HG03196 (cell line): ENCODE data around the gene AK4.

Source experiments
- ATAC-seq: cut with Tn5 transposase; IDR thresholded peaks from one replicate; pipeline ENCODE4 v1.9.1; 2021; ENCODE audit not compliant: unreplicated experiment

The AK4 gene

GRCh38 chr1:65175171-65176055 is 27.4 kb downstream of the AK4 start:
- ATAC-seq: no peak

GRCh38 chr1:65176056-65176450 is 28.1 kb downstream of the AK4 start:
- ATAC-seq: no peak

- ATAC-seq: no peak
Observed at GRCh38 chr1:65176591-65176990, 28.6 kb downstream of the AK4 start.

- no peak for ATAC-seq
Observed at GRCh38 chr1:65177457-65177856, 29.5 kb downstream of the AK4 start.

GRCh38 chr1:65178235-65178634 is 30.2 kb downstream of the AK4 start:
- no peak for ATAC-seq

- no peak for ATAC-seq
Observed at GRCh38 chr1:65179148-65179547, 31.1 kb downstream of the AK4 start.

- no peak for ATAC-seq
Observed at GRCh38 chr1:65180977-65181376, 33.0 kb downstream of the AK4 start.

- no peak for ATAC-seq
Observed at GRCh38 chr1:65182658-65183268, 34.8 kb downstream of the AK4 start.

- no peak for ATAC-seq
Observed at GRCh38 chr1:65189576-65190115, 41.6 kb downstream of the AK4 start.

GRCh38 chr1:65190229-65190628 is 42.2 kb downstream of the AK4 start:
- ATAC-seq: no peak

- no peak for ATAC-seq
Observed at GRCh38 chr1:65193129-65193695, 45.2 kb downstream of the AK4 start.

- ATAC-seq: no peak
Observed at GRCh38 chr1:65195495-65196417, 47.8 kb downstream of the AK4 start.

- no peak for ATAC-seq
Observed at GRCh38 chr1:65196926-65197325, 48.9 kb downstream of the AK4 start.

GRCh38 chr1:65197636-65198035 is 49.6 kb downstream of the AK4 start:
- no peak for ATAC-seq

GRCh38 chr1:65198096-65198495 is 50.1 kb downstream of the AK4 start:
- ATAC-seq: no peak

GRCh38 chr1:65200411-65200810 is 52.4 kb downstream of the AK4 start:
- no peak for ATAC-seq

- no peak for ATAC-seq
Observed at GRCh38 chr1:65206836-65207235, 58.8 kb downstream of the AK4 start.

GRCh38 chr1:65207317-65207716 is 59.3 kb downstream of the AK4 start:
- peak; percentile 60 for ATAC-seq

- ATAC-seq: no peak
Observed at GRCh38 chr1:65208563-65208973, 60.6 kb downstream of the AK4 start.

GRCh38 chr1:65209005-65209885 is 61.2 kb downstream of the AK4 start:
- no peak for ATAC-seq
